ENCODE measurements around the gene MN1.

MN1 gene

DNA sequence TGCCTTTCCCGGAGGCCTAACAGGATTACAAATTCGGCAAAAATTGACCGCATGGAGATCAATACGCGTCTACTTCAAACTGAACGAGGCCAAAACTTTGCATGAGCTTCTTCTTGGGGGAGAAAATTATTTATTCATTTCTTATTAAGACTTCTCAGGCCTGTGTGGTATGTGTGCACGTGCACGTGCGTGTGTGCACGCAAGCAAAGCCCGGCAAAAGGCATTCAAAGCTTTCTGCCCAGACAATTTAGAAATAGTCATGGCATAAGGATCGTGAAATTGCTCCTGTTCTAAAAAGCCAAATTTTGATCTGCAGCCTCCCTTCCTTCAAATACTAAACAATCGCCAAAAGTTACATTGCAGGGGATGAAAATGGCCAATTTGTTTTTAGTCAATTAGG is 14.6 kb downstream of the MN1 start:
- no peak overlapping the region for H2AFZ ChIP-seq (ENCODE audit: low read depth, low read length, severe bottlenecking)
- no peaks in the 10 kb centered on the region for H3K36me3 ChIP-seq (ENCODE audit: low read length)
- no peaks in the 10 kb centered on the region for H4K20me1 ChIP-seq (ENCODE audit: low read depth, low read length)
- H3K4me3 ChIP-seq (ENCODE audit: insufficient read depth, low read length, poor library complexity, severe bottlenecking): no peak overlapping the region
- H3K27ac ChIP-seq (ENCODE audit: low read depth, low read length): no peak overlapping the region
- no peak overlapping the region for H3K4me2 ChIP-seq (ENCODE audit: low read depth, low read length, poor library complexity, severe bottlenecking)
- TF ChIP-seq, protein P1, sequence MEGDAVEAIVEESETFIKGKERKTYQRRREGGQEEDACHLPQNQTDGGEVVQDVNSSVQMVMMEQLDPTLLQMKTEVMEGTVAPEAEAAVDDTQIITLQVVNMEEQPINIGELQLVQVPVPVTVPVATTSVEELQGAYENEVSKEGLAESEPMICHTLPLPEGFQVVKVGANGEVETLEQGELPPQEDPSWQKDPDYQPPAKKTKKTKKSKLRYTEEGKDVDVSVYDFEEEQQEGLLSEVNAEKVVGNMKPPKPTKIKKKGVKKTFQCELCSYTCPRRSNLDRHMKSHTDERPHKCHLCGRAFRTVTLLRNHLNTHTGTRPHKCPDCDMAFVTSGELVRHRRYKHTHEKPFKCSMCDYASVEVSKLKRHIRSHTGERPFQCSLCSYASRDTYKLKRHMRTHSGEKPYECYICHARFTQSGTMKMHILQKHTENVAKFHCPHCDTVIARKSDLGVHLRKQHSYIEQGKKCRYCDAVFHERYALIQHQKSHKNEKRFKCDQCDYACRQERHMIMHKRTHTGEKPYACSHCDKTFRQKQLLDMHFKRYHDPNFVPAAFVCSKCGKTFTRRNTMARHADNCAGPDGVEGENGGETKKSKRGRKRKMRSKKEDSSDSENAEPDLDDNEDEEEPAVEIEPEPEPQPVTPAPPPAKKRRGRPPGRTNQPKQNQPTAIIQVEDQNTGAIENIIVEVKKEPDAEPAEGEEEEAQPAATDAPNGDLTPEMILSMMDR (IDR thresholded peaks at IDR 0.05; ENCODE audit: insufficient read depth, low read length, poor library complexity, severe bottlenecking): no peak
- no peak for TF ChIP-seq EZH2phosphoT487 (conservative IDR thresholded peaks at IDR 0.05; ENCODE audit: low read length)
- no peaks in the 10 kb centered on the region for H3F3A ChIP-seq (ENCODE audit: insufficient read depth)
- no peaks in the 10 kb centered on the region for H3K27me3 ChIP-seq (ENCODE audit: low read length)
- H3K9ac ChIP-seq (ENCODE audit: low read length): no peak overlapping the region
- no peaks in the 10 kb centered on the region for H3K9me2 ChIP-seq (replicated peaks; ENCODE audit: insufficient read depth, low read length)
- H3K79me2 ChIP-seq (ENCODE audit: insufficient read depth, low read length): no peaks in the 10 kb centered on the region
- no peaks in the 10 kb centered on the region for H3K9me3 ChIP-seq (ENCODE audit: insufficient read depth, low read length)

DNA sequence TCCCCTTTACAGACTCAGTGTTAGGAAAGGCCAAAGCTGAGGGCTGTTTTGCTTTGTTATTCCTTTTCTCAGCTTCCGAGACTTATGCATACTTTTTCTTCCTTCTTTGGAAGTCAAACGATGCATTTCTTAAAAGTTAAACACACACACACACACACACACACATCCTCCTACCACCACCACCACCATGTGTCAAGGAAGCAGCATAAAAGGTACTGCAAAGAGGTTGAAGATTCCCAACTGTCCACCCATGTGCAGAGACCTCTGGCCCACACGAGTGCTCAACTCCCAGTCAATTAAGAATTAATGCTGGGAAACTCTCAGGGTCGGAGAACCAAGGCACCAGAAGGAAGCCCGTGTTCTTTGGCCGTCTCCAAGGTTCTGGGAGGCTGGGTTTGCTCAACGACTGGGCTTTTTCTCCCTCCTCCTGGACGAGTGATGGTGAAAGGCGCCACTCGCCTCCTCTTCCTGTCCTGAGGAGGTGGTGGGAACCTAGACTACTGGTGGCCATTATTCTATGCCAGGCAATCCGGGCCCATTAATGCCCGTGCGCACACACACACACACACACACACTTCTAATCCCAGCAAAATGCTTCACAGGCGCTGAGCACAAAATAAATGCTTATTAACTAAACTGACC is 15.1 kb downstream of the MN1 start:
- no peak overlapping the region for H2AFZ ChIP-seq (ENCODE audit: low read depth, low read length, severe bottlenecking)
- H3K36me3 ChIP-seq (ENCODE audit: low read length): no peaks in the 10 kb centered on the region
- H3K9me2 ChIP-seq (replicated peaks; ENCODE audit: insufficient read depth, low read length): no peaks in the 10 kb centered on the region
- no peak overlapping the region for H3K27ac ChIP-seq (ENCODE audit: low read depth, low read length)
- H3K4me3 ChIP-seq (ENCODE audit: insufficient read depth, low read length, poor library complexity, severe bottlenecking): no peak overlapping the region
- H3K27me3 ChIP-seq (ENCODE audit: low read length): no peaks in the 10 kb centered on the region
- H3K9ac ChIP-seq (ENCODE audit: low read length): no peak overlapping the region
- H3K4me2 ChIP-seq (ENCODE audit: low read depth, low read length, poor library complexity, severe bottlenecking): no peak overlapping the region
- no peaks in the 10 kb centered on the region for H3F3A ChIP-seq (ENCODE audit: insufficient read depth)
- TF ChIP-seq, protein P1 (IDR thresholded peaks at IDR 0.05; ENCODE audit: insufficient read depth, low read length, poor library complexity, severe bottlenecking): no peak
- no peak for TF ChIP-seq EZH2phosphoT487 (conservative IDR thresholded peaks at IDR 0.05; ENCODE audit: low read length)
- no peaks in the 10 kb centered on the region for H3K9me3 ChIP-seq (ENCODE audit: insufficient read depth, low read length)
- no peaks in the 10 kb centered on the region for H3K79me2 ChIP-seq (ENCODE audit: insufficient read depth, low read length)
- no peaks in the 10 kb centered on the region for H4K20me1 ChIP-seq (ENCODE audit: low read depth, low read length)

DNA sequence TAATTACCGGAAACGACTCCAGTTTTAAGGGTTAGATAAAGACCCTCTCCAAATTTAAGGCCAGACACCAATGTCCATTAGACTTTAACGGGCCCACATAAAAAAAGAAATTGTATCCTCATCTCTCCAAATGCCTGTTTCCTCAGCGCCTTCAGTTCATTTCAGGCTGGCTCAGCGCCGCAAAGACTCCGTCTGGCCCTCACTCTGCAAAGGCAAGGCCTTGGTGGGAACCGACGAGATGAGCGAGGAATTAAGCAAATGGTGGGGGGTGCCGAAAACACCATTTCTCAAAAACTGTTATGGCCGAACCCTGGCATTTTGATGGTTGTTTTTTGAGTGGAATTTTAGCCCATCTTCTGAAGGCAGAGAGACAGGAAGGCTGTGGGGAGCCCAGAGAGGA is 15.7 kb downstream of the MN1 start:
- Histone ChIP-seq H3K9ac (ENCODE audit: low read length) (no peak overlapping the region), H3K4me2 (ENCODE audit: low read depth, low read length, poor library complexity, severe bottlenecking) (no peak overlapping the region), H3K9me3 (ENCODE audit: insufficient read depth, low read length) (no peaks in the 10 kb centered on the region), H2AFZ (ENCODE audit: low read depth, low read length, severe bottlenecking) (no peak overlapping the region), H3K4me3 (ENCODE audit: insufficient read depth, low read length, poor library complexity, severe bottlenecking) (no peak overlapping the region), H4K20me1 (ENCODE audit: low read depth, low read length) (no peaks in the 10 kb centered on the region), H3K36me3 (ENCODE audit: low read length) (no peaks in the 10 kb centered on the region), H3K27ac (ENCODE audit: low read depth, low read length) (no peak overlapping the region), H3K27me3 (ENCODE audit: low read length) (no peaks in the 10 kb centered on the region), H3K9me2 (replicated peaks; ENCODE audit: insufficient read depth, low read length) (no peaks in the 10 kb centered on the region), H3F3A (ENCODE audit: insufficient read depth) (no peaks in the 10 kb centered on the region), H3K79me2 (ENCODE audit: insufficient read depth, low read length) (no peaks in the 10 kb centered on the region)
- TF ChIP-seq, protein P1 (IDR thresholded peaks at IDR 0.05; ENCODE audit: insufficient read depth, low read length, poor library complexity, severe bottlenecking): no peak
- TF ChIP-seq EZH2phosphoT487 (conservative IDR thresholded peaks at IDR 0.05; ENCODE audit: low read length): no peak

Data from SU-DHL-6 (cell line).